ENCODE measurements around the gene LAMC2.

- TF ChIP-seq CTCF (IDR thresholded peaks at IDR 0.05) (no peak), POLR2A (IDR thresholded peaks at IDR 0.05) (no peak)
Observed at GRCh38 chr1:183218027-183218618, 32.1 kb downstream of the LAMC2 start.
